ENCODE results near the gene CUL7. TPM values are rescaled to one million over a fixed set of nuclear protein-coding genes. Genes with fewer than 3 reads are reported as not detected.
"Not testable (repeated sequence)": the region's sequence is repeated elsewhere in the genome, so short reads cannot be mapped to it uniquely, and the experiment has no call there.

CUL7 gene
- total and polyA plus RNA-seq, 7 experiments from 2014 or later, result 2.9 to 14.5 (median 11.6) TPM

DNA sequence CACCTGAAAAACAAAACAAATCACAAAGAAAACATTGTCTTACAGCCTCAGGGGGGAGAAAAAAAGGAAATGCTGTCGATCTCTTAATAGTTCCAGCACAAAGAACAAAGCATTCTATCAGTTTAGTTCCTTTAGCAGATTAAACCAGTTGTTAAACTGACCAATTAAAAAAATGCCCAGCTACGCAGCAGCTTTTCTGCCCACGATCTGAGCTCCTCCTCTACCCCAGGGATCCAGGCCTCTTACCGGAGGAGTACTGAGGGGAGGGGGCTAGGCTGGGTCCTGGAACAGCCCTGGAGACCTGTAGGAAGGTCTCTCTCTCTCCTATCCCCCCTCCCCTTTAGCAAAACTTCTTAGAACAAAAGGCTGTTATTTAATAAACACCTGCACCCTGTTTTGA, 35.8 kb upstream of the CUL7 start:
- Mint-ChIP-seq H3K36me3 (no peaks in the 10 kb centered on the region), H3K4me1 (peaks cover 0 to 17% (median 5%) of the 10 kb centered on the region in 7 donors), H3K9me3 (no peaks in the 10 kb centered on the region), H3K27me3 (peaks cover 0 to 2% (median 0%) of the 10 kb centered on the region in 5 donors), H3K27ac (no peak overlapping the region), H3K4me3 (no peak overlapping the region)
- ATAC-seq (no peak), DNase-seq (no peak)
- Histone ChIP-seq H3K36me3 (ENCODE audit: control insufficient read depth in 2 of 3, insufficient read depth in 3 of 3, low read length in 3 of 3) (no peaks in the 10 kb centered on the region), H3K27me3 (ENCODE audit: control insufficient read depth in 2 of 2, insufficient read depth in 2 of 2, low read length in 2 of 2) (no peaks in the 10 kb centered on the region), H3K27ac (ENCODE audit: low read depth, low read length) (no peak overlapping the region), H3K4me3 (ENCODE audit: low read length) (no peak overlapping the region), H3K4me1 (ENCODE audit: control insufficient read depth in 2 of 2, insufficient read depth in 2 of 2, low read length in 2 of 2) (no peaks in the 10 kb centered on the region), H3K9me3 (ENCODE audit: control insufficient read depth in 2 of 3, low read length in 3 of 3) (no peaks in the 10 kb centered on the region)
- CTCF ChIA-PET, result no interaction called here
- POLR2A ChIA-PET, result no interaction called here
- intact Hi-C loops (cut with micrococcal nuclease), result no loop called here

DNA sequence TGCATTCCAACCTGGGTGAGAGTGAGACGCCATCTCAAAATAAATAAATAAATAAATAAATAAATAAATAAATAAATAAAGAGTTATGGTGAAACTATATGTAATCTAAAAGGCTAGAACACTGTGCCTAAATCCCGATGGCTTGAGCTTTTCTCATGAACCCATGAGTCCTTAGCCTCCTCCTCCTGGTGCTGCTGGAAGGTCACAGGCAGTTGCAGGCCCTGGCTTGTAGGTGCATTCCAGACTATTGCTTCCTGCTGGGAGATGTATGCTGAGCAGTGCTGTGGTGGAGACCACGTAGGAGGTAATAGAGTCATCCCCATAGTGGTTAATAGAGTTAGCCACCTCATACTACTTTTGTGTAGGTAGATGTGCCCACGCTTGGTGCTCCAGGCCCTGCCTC, 35.0 kb upstream of the CUL7 start:
- Mint-ChIP-seq H3K4me3 (no peak overlapping the region), H3K9me3 (no peaks in the 10 kb centered on the region), H3K27me3 (peaks cover 0 to 3% (median 0%) of the 10 kb centered on the region in 5 donors), H3K36me3 (no peaks in the 10 kb centered on the region), H3K4me1 (peaks cover 0 to 11% (median under 1%) of the 10 kb centered on the region in 7 donors), H3K27ac (no peak overlapping the region)
- Histone ChIP-seq H3K4me1 (ENCODE audit: control insufficient read depth in 2 of 2, insufficient read depth in 2 of 2, low read length in 2 of 2) (no peaks in the 10 kb centered on the region), H3K9me3 (ENCODE audit: control insufficient read depth in 2 of 3, low read length in 3 of 3) (no peaks in the 10 kb centered on the region), H3K27me3 (ENCODE audit: control insufficient read depth in 2 of 2, insufficient read depth in 2 of 2, low read length in 2 of 2) (no peaks in the 10 kb centered on the region), H3K27ac (ENCODE audit: low read depth, low read length) (no peak overlapping the region), H3K4me3 (ENCODE audit: low read length) (no peak overlapping the region), H3K36me3 (ENCODE audit: control insufficient read depth in 2 of 3, insufficient read depth in 3 of 3, low read length in 3 of 3) (no peaks in the 10 kb centered on the region)
- ChIA-PET CTCF (no interaction called here), POLR2A (no interaction called here)
- ATAC-seq (no peak), DNase-seq (no peak)
- intact Hi-C loops (cut with micrococcal nuclease), result no loop called here

DNA sequence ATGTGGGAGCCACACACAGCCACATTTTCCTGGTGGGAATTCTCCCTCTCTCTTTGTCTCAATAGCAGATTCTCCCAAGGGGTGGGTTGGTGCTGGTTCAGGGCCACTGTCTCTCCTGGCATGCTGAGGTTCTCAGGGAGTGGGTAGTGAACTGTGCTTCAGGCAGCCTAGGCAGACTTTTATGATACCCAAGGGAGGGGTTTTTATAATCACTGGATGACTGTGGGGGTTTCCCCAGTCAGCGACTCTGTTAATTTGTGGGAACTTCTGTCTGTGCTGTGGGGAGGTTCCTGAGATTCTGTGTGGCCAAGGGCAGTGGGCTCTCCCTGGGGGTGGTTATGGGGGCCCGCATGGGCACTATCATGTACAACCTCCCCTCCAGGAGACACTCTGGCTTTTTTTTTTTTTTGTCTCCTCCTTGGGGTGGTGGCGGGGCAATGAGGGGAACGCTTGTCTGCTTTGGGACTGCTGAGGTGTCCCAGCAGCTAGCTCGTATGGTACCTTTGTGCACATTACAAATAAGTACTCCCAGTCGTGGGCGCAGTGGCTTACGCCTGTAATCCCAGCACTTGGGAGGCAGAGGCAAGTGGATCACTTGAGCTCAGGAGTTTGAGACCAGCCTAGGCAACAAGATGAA, 32.5 kb upstream of the CUL7 start:
- H3K4me3 ChIP-seq (ENCODE audit: low read length), result no peak overlapping the region
- Mint-ChIP-seq H3K4me1 (no peaks in the 10 kb centered on the region), H3K9me3 (no peaks in the 10 kb centered on the region), H3K4me3 (no peak overlapping the region), H3K36me3 (no peaks in the 10 kb centered on the region), H3K27me3 (peaks cover 0 to 12% (median 0%) of the 10 kb centered on the region in 5 donors), H3K27ac (no peak overlapping the region)
- CTCF ChIA-PET, result no interaction called here
- peak; percentile 14 for ATAC-seq
- DNase-seq, result no peak
- intact Hi-C loops (cut with micrococcal nuclease), result no loop called here
- POLR2A ChIA-PET, result no interaction called here
- no peaks in the 10 kb centered on the region for H3K9me3 ChIP-seq (ENCODE audit: control insufficient read depth in 2 of 3, low read length in 3 of 3)
- no peak overlapping the region for H3K27ac ChIP-seq (ENCODE audit: low read depth, low read length)
- no peaks in the 10 kb centered on the region for H3K36me3 ChIP-seq (ENCODE audit: control insufficient read depth in 2 of 3, insufficient read depth in 3 of 3, low read length in 3 of 3)
- no peaks in the 10 kb centered on the region for H3K27me3 ChIP-seq (ENCODE audit: control insufficient read depth in 2 of 2, insufficient read depth in 2 of 2, low read length in 2 of 2)
- H3K4me1 ChIP-seq (ENCODE audit: control insufficient read depth in 2 of 2, insufficient read depth in 2 of 2, low read length in 2 of 2), result no peaks in the 10 kb centered on the region

DNA sequence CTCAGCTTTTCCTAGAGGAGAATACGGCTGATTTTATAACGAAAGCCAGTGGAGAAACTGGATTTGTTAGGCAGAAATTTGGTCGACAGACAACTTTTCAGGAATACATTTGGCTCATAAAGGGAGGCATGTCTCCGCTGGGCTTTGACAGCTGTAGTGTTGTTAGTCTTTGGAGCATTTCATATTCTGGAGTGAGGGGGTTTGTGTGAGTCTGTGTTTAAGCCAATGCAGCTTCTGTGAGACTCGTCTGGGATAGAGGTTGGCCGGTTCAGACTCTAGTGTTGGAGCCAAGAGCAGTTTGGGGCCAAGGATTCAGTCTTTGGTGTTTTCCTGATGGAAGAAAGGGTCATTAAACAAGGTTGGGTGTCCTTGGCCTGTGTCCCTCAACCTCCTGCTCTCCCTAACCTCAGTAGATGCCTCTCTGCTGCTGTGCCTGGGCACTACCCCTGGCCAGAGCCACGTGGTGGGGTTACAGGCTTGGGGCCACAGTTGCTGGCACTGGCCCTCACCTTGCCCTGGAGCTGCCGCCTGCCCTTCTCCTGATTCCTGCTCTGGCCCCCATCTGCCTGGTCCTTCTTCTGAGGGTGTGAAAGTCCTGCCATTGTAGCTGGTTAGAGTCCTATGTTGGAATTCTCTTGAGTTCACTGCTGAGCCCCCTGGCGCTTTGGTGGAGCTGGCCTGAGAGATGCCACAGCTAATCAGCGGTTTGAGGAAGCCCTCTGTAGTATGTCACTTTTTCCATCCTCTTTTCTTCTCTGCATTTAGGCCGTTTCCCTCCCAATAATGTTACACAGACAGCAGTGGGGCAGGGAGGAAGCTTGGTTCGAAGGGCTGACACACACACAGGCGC, 29.4 kb upstream of the CUL7 start:
- DNase-seq (no peak), ATAC-seq (no peak)
- H3K9me3 ChIP-seq (ENCODE audit: control insufficient read depth in 2 of 3, low read length in 3 of 3), result no peaks in the 10 kb centered on the region
- Mint-ChIP-seq H3K9me3 (no peaks in the 10 kb centered on the region), H3K4me1 (peaks cover 0 to 2% (median 0%) of the 10 kb centered on the region in 7 donors), H3K36me3 (no peaks in the 10 kb centered on the region), H3K27me3 (peaks cover 3 to 29% (median 9%) of the 10 kb centered on the region in 5 donors), H3K4me3 (no peak overlapping the region), H3K27ac (no peak overlapping the region)
- intact Hi-C loops (cut with micrococcal nuclease), result no loop called here
- no peak overlapping the region for H3K4me3 ChIP-seq (ENCODE audit: low read length)
- CTCF ChIA-PET, result no interaction called here
- H3K27me3 ChIP-seq (ENCODE audit: control insufficient read depth in 2 of 2, insufficient read depth in 2 of 2, low read length in 2 of 2), result no peaks in the 10 kb centered on the region
- H3K4me1 ChIP-seq (ENCODE audit: control insufficient read depth in 2 of 2, insufficient read depth in 2 of 2, low read length in 2 of 2), result no peaks in the 10 kb centered on the region
- H3K36me3 ChIP-seq (ENCODE audit: control insufficient read depth in 2 of 3, insufficient read depth in 3 of 3, low read length in 3 of 3), result no peaks in the 10 kb centered on the region
- no peak overlapping the region for H3K27ac ChIP-seq (ENCODE audit: low read depth, low read length)
- POLR2A ChIA-PET, result no interaction called here

DNA sequence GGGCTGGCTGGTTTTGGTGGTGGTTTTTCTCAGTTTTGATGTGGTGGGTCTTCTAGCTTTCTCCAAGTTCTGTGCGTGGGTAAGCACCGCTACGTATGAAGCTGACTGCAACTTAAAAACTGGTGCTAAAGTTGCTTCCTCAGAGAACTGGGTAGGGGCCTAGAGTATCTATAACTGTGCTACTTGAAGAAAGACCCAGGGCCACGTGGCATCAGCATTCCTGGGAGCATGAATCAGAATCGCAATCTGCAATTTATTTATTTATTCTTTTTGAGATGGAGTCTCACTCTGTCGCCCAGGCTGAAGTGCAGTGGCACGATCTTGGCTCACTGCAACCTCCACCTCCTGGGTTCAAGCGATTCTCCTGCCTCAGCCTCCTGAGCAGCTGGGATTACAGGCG, 28.3 kb upstream of the CUL7 start:
- H3K4me3 ChIP-seq (ENCODE audit: low read length); H3K4me3 Mint-ChIP-seq; intact Hi-C loops (cut with micrococcal nuclease); H3K27ac Mint-ChIP-seq; H3K9me3 ChIP-seq (ENCODE audit: control insufficient read depth in 2 of 3, low read length in 3 of 3); H3K4me1 ChIP-seq (ENCODE audit: control insufficient read depth in 2 of 2, insufficient read depth in 2 of 2, low read length in 2 of 2); H3K36me3 ChIP-seq (ENCODE audit: control insufficient read depth in 2 of 3, insufficient read depth in 3 of 3, low read length in 3 of 3); H3K4me1 Mint-ChIP-seq; DNase-seq; H3K27ac ChIP-seq (ENCODE audit: low read depth, low read length); ATAC-seq; CTCF ChIA-PET; POLR2A ChIA-PET; H3K9me3 Mint-ChIP-seq; H3K36me3 Mint-ChIP-seq; H3K27me3 ChIP-seq (ENCODE audit: control insufficient read depth in 2 of 2, insufficient read depth in 2 of 2, low read length in 2 of 2): not testable (repeated sequence)
- peaks cover 14 to 39% (median 18%) of the 10 kb centered on the region in 5 donors for H3K27me3 Mint-ChIP-seq

DNA sequence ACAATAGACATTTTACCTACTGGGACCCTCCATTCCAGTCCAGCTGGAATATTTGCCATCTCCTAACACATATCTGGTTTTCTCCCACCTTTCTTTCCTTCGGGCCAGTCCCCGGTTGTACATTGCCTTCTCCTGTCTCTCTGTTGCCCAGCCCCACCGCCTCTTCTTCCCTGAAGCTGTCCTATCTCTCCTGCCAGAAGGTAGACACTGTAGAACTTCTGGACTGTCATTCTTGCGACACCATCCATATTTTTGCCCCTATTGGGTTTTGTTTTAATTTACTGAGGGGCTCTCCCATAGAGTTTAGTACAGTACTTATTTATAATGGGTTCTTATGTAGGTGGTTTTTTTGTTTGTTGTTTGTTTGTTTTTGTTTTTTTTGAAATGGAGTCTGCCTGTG, 27.4 kb upstream of the CUL7 start:
- CTCF ChIA-PET, result no interaction called here
- H3K9me3 Mint-ChIP-seq, result no peaks in the 10 kb centered on the region
- DNase-seq (no peak), ATAC-seq (no peak)
- no peaks in the 10 kb centered on the region for H3K36me3 ChIP-seq (ENCODE audit: control insufficient read depth in 2 of 3, insufficient read depth in 3 of 3, low read length in 3 of 3)
- POLR2A ChIA-PET, result no interaction called here
- intact Hi-C loops (cut with micrococcal nuclease), result no loop called here
- no peak overlapping the region for H3K4me3 ChIP-seq (ENCODE audit: low read length)
- peaks cover 0 to 8% (median 0%) of the 10 kb centered on the region in 7 donors for H3K4me1 Mint-ChIP-seq
- H3K9me3 ChIP-seq (ENCODE audit: control insufficient read depth in 2 of 3, low read length in 3 of 3), result no peaks in the 10 kb centered on the region
- peak overlapping the region in 1 of 9 donors; percentile 74 for H3K27ac Mint-ChIP-seq
- no peaks in the 10 kb centered on the region for H3K27me3 ChIP-seq (ENCODE audit: control insufficient read depth in 2 of 2, insufficient read depth in 2 of 2, low read length in 2 of 2)
- no peak overlapping the region for H3K4me3 Mint-ChIP-seq
- no peaks in the 10 kb centered on the region for H3K36me3 Mint-ChIP-seq
- peaks cover 15 to 45% (median 18%) of the 10 kb centered on the region in 5 donors for H3K27me3 Mint-ChIP-seq
- H3K27ac ChIP-seq (ENCODE audit: low read depth, low read length), result no peak overlapping the region
- no peaks in the 10 kb centered on the region for H3K4me1 ChIP-seq (ENCODE audit: control insufficient read depth in 2 of 2, insufficient read depth in 2 of 2, low read length in 2 of 2)
